GOT3 (cell line): ENCODE measurements around the gene MYH7B.

ENCODE experiments used
- DNase-seq: peaks from one replicate; lab custom pipeline; 2025; ENCODE audit warnings: mixed read lengths; lab: John Stamatoyannopoulos, UW

Gene MYH7B

GRCh38 chr20:35004749-35005462, 49.2 kb downstream of the MYH7B start:
- DNase-seq, result no peak
